Activated gamma-delta T cell treated with anti-CD3 and anti-CD28 coated beads, Interleukin-2, amount 50 U/mL, for 16 hours (primary cell): ENCODE measurements around the gene EIF3F.
"Not testable (repeated sequence)": the region's sequence is repeated elsewhere in the genome, so short reads cannot be mapped to it uniquely, and the experiment has no call there.

Experiments used
- DNase-seq: peaks from one replicate; pipeline ENCODE4 v3.0.0-alpha.2; 2020; ENCODE audit warnings: low read depth

Gene EIF3F

GRCh38 chr11:7986768-7987559, at the start of gene EIF3F:
Gene EIF3F (plus strand): TSS chr11:7987337. CDS start chr11:7987353, 16 bp downstream.
- DNase-seq: peak; percentile 84

- DNase-seq: no peak
These were observed 46.0 kb upstream of the EIF3F start for GRCh38 chr11:7941146-7941545.

DNA sequence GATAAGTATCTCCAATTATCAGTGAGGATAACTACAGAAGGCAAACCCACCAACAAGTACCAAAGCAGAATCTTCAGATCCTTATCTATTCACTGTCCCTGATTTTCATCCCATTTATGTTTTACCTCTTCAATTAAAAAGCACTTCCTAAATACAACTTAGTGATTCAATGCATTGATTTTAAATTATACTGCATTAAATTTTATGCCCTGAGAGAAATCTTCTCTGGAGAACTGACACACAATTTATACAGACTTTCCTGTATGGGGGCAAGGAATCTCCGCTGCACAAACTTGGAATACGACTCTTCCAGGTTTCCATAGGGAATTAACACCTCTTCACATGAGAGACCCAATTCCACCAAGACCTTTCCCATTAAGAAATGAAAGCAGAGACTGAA, 45.5 kb upstream of the EIF3F start, which contains the start of gene OR10A3:
OR10A3 (minus strand) TSS at position 101 of the 400 bp plus-strand sequence. CDS start 2,188 bp downstream, outside the sequence.
- DNase-seq: no peak

DNA sequence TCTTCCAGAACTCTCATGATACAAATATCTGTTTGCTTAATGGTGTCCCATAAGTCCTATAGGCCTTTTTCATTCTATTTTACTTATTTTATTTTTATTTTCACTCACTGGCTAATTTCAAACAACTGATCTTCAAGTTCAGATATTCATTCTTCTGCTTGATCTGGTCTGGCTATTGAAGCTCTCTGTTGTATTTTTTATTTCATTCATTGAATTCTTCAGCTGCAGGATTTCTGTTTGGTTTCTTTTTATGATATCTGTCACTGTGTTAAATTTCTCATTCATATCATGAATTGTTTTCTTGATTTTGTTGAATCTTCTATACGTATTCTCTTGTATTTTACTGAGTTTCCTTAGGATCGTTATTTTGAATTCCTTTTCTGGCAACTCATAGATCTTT, 43.0 kb upstream of the EIF3F start:
- DNase-seq: no peak

- DNase-seq: no peak
These were observed 37.2 kb upstream of the EIF3F start for GRCh38 chr11:7949934-7950333.

GRCh38 chr11:7955191-7955590, 31.9 kb upstream of the EIF3F start:
- no peak for DNase-seq

GRCh38 chr11:7964261-7964660, 22.9 kb upstream of the EIF3F start:
- no peak for DNase-seq

- no peak for DNase-seq
These were observed 22.3 kb upstream of the EIF3F start for GRCh38 chr11:7964873-7965272.

- DNase-seq: no peak
These were observed 21.8 kb upstream of the EIF3F start, which contains the start of gene NLRP10 for GRCh38 chr11:7965386-7965785. Gene NLRP10 (minus strand): TSS chr11:7965447. CDS start chr11:7963495, 1,952 bp downstream.

- DNase-seq: no peak
These were observed 20.0 kb upstream of the EIF3F start for GRCh38 chr11:7967097-7967496.

DNA sequence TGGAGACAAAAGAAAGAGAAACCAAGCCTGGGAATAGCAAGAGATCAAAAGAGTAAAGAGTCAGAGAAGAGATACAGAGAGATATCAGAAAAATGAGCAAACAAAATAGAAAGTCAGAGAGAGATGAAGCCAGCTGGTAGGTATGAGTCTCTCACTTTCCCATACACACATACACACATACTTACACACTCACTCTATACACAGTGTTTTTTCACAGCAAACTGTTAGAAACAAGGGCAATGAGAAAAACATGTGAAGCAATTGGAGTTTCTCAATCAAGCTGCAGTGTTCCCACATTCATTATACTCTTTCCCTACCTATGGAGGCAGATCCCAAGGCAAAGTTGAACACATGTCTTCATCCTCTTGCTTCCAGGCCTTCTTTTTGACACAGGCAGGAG, 19.3 kb upstream of the EIF3F start:
- DNase-seq: no peak

DNA sequence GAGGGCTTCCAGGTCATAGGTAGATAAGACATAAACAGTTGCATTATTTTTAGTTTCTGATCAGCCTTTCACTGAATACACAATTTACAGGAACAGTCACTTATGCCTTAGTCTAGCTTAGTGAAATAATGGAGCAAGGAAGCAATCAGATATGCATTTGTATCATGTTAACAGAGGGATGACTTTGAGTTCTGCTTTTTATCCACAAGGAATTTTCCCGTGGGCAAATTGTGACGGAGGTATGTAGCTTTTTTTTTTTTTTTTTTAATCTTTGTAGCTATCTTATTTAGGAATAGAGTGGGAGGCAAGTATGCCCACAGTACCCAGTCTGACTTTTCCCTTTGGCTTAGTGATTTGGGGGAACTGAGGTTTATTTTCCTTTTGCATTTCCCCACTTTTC, 18.5 kb upstream of the EIF3F start:
- DNase-seq: no peak

DNA sequence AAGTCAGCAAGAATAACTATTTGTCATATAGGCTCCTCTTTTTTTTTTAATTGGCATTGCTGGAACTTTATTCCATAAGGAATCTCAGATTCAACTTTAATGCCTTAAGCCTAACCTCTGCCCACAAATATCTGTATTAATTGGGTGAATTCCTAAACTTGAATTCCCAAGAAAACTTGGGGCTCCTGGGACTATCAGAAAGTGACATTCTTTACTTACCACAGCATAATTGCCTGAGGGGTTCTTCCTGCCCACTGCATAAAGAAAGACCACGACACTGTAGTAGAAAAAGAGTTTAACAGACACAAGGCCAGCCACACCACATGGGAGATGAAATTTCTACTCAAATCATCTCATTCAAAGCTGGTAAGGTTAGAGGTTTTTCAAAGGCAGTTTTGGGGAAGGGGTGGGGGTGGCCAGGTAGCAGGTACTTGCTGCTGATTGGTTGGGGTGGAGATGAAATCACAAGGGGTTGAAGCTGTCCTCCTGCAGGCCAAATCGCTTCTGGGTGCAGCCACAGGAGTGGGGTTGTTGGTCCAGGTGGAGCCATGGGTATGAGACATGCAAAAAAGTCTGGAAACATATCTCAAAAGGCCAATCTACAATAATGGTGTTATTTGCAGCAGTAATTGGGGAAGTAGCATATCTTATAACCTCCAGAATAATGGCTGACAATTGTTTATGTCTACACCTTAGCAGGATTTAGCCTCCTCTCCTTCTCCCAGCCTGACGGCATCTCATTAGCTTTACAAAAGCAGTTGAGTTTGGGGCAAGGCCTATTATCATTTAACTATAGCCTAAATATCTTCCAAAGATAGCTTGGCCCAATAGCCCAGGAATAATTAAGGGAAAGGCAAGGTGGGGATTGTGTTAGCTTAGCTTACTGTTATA, 17.1 kb upstream of the EIF3F start:
- DNase-seq: no peak

- DNase-seq: no peak
These were observed 15.3 kb upstream of the EIF3F start for GRCh38 chr11:7971846-7972245.

GRCh38 chr11:7973011-7973410, 14.1 kb upstream of the EIF3F start:
- DNase-seq: no peak

DNA sequence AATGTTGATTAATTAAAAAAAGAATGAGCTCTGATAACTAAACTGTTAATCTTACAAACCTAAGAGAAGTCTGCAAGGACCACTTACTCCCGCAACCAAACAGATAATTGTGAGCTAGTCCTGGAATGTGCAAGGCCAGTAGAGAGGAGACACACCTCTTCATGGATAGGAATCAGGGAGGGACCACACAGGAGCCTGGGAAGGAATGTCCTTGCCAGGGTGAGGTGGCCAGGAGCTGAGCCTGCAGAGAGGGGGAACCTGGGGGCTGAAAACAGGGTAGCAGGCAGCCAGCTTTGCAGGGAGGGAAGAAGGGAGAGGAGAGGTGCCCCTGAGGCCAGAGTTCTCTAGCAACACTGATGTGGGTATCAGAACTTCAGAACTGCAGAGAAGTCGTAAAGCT, 12.5 kb upstream of the EIF3F start:
- DNase-seq: no peak

- no peak for DNase-seq
These were observed 9.8 kb upstream of the EIF3F start for GRCh38 chr11:7977232-7977917.

DNA sequence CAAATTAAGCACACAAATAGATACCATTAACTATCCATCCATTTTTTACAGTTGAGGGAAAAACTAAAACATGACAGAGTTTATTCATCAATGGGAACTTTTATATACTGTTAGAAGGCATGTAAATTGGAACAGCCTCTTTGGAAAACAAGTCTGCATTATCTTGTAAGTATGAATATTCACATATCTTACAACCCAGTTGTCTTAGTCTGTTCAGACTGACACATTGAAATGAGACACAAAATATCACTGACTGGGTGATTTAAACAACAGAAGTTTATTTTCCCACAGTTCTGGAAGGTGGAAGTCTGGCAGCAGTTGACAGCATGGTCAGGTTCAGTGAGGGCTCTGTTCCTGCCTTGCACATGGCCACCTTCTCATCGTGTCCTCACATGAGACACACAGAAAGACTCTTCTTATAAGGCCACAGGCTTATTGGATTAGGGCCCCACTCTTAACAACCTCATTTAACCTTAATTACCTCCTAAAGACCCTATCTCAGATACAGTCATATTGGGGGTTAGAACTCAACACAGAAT, 5.4 kb upstream of the EIF3F start:
- no peak for DNase-seq

DNA sequence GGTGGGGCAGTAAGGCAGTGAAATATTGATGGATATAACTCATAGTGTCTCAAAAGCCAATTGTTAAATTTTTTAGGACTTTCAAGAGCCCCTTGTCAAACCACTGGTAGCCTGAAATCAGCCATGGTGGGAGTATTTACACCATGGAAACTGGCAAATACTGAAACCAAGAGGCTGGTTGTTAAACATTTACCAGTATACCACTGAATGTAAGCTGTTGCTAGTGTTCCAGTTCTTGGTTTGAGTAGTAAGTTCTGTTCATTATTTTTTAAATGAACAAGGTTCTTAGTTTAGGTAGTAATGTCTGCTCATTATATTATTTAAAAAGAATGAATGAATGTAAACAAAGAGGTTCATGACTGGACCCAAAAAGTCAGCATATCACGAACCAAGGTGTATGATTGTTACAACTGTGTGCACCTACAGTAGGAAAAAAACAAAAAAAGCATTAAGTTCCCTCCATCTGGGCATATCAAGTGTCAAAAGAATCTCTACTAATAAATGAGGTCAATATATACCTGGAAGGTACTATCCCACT, 4.5 kb upstream of the EIF3F start:
- DNase-seq: no peak

DNA sequence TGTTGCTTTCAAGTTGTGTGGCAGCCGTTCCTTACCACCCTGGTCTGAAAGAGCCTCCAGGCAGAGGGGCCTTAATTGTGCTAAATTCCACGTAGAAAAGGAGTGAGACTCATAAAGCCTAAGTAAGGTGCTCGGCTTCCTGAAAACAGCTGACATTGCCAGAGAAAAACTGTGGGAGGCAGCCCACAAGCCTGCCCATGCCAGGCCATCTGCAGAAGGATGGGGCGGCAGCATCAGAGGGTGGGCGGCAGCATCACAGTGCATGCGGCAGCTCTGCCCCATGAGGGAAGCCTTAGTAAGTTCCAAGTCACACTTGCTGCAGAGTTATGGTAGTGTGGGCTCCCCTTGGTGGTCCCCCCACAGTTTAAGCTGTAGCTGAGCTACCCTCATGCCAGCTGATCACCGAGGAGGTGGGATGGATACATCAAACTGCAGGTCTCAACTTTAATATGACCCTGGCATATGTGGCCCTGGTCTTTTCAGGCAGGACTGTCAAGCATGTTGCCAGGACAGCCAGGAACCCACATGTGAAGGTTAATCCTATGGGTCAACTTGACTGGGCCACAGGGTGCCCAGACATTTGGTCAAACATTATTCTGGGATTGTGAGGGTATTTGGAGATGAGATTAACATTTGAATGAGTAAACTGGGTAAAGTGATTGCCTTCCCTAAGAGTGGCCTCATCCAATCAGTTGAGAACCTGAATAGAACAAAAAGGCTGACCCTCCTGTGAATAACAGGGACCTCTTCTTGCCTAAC, 3.1 kb upstream of the EIF3F start:
- DNase-seq: no peak

DNA sequence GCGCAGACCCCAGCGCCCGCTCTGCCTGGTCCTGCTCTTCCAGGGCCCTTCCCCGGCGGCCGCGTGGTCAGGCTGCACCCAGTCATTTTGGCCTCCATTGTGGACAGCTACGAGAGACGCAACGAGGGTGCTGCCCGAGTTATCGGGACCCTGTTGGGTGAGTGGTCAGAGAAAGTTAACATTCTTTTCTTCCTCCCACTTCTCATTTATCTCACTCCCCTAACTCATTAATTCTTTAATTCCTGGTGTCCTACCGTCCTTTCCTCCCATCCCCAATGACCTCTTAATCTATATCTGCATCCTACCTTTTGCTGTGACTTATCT, 385 bp downstream of the EIF3F start:
- not testable (repeated sequence) for DNase-seq
